NCI-H1417 (cell line): ENCODE measurements around the gene ZNF467.

Experiments used
- DNase-seq, 3 experiments: peaks; one replicate each; lab custom pipeline; 2025; lab: John Stamatoyannopoulos, UW

Gene ZNF467

GRCh38 chr7:149770728-149771636 lies 2.4 kb downstream of the ZNF467 start:
- DNase-seq: peak in 1 of 3 experiments; percentile 54

DNA sequence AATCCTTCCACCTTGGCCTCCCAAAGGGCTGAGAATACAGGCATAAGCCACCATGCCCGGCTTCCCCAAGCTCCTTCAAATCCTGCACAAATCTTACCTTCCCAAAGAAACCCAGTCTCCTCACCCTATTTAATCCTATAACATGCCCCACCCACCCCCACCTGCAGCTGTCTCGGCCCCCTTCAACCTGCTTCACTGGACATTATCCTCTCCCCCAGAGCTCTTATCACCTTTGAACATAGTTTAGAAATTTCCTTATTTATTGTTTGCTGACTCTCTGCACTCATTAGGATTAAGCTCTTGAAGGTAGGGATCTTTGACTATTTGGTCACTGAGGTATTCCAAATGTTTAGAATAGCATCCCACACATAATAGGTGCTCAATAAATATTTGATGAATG lies 3.5 kb downstream of the ZNF467 start:
- no peak for DNase-seq

DNA sequence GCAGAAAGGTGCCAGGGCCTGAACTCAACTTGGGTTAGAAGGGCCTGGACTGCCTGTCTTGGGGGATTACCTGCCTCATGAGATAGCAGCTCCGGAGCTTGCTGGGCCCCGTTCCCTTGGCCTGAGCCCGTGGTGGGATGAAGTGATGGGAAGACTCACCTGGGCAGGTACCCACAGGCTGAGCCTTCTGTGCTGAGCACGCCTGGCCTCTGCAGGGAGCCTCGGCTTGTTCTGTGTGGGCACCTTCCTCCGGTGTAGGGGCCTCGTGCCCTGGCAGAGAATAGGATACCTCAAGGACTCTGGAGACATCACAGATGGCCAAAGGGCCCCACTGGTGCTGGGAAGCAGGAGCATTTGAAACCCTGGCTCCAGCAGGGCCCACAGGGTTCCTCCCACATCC lies 4.5 kb downstream of the ZNF467 start:
- no peak for DNase-seq

DNA sequence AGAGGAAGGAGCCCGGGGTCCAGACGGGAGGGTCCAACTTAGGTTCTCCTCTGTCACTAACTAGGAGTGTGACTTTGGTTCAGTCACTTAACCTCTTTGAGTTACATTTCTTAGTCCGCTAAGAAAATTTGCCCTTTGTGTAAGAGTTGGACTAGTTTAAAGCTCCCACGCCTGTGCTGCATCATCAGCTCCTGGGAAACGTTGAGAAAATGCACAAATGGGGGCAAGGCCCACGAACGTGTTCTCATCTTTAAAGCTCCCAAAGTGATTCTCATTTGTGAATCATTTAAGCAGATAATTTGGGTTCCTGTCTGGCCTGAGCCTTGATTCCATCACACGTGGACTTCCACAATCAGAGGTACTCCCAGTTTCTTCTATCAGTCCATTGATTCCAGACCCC lies 6.3 kb downstream of the ZNF467 start:
- DNase-seq: no peak

GRCh38 chr7:149766135-149766675 lies 7.2 kb downstream of the ZNF467 start:
- DNase-seq: no peak

GRCh38 chr7:149765399-149766121 lies 7.8 kb downstream of the ZNF467 start:
- no peak for DNase-seq

GRCh38 chr7:149764481-149765398 lies 8.6 kb downstream of the ZNF467 start:
- no peak for DNase-seq

GRCh38 chr7:149763563-149764240 lies 9.7 kb downstream of the ZNF467 start:
- DNase-seq: no peak

GRCh38 chr7:149762610-149763009 lies 10.8 kb downstream of the ZNF467 start:
- DNase-seq: no peak

DNA sequence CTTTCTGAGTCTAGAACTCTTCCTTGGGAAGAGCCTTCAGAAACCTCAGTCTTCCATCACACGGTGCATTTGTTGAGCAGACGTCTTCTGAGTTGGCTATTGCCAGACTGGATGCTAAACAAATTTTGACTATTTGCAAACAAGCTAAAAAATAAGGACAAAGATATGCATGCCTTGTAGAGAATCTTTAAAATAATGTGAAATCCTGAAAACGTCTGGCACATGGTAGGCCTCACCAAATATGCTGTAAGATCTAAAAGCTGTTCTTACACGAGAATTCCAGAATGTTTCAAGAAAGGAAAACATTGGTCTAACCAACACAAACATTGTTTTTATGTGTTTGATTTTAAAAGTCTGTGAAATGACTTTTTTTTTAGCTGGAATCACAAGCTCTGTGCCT lies 11.3 kb downstream of the ZNF467 start:
- no peak for DNase-seq

DNA sequence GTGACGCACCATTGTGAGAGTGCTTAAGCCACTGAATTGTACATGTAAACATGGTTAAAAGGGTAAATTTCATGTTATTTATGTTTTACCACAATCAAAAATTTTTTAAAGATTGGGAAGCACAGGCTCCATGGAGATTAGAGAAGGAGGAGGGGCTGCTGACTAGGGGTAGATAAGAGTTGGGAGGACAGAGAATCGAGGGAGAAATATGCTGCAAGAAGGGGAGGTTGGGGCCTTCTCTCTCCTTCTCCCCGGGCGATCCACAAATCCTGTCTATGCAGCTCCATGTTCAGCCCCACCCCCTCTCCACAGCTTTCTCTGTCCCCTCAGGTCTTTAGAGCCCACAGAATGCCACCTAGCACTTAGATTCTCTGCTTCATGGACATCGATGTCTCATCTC lies 12.1 kb downstream of the ZNF467 start:
- no peak for DNase-seq

DNA sequence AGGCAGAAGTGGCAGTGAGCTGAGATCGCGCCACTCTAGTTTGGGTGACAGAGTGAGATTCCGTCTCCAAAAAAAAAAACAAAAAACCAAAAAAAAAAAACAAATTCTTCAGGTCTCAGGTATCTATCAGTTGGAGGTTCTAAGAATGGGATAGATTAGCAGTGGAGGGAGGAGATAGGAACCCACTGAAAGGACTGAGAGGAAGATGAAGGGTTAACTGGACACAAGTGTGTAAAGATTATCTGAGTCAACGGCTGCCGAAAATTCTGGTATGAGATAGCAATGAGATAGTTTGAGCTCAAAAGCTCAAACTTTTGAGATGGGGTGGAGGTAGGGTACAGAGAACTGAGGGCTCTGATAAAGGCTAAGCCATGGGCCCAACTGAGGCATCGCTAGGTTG lies 12.8 kb downstream of the ZNF467 start:
- DNase-seq: no peak

DNA sequence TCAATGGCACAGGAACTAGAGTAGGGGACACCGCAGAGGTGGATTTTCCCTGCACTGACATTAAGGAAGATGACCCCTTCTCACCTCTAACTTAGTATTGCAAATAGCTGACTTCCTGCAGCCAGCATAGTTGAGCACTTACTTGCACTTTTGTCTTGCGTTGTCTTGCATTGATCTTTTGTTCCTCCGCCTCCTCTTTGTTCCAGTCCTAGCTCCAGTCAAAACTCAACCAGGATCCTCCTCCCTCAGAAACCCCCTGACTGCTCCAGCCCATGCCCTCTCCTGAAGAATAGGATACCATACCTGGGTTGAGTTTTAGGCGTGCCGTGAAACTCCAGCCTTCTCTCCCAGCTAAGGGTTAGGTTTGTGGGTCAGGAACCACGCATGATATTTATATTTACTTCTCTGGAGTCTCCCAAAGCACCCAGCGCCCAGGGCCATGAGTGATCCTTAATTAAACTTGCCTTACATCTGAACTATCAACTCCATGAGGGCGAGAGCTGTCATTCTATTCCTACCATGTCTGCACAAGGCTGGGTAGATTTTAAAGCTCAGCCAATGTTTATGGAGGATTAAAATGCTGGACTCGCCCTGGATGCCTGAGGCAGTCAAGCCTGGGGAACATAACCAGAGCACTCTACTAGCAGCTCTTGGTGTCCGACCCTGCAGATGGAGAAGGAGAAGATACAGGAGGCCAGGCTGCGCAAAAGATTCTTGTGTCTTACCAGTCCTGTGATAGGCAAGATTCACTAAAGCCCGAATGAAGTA lies 14.1 kb downstream of the ZNF467 start:
- no peak for DNase-seq

DNA sequence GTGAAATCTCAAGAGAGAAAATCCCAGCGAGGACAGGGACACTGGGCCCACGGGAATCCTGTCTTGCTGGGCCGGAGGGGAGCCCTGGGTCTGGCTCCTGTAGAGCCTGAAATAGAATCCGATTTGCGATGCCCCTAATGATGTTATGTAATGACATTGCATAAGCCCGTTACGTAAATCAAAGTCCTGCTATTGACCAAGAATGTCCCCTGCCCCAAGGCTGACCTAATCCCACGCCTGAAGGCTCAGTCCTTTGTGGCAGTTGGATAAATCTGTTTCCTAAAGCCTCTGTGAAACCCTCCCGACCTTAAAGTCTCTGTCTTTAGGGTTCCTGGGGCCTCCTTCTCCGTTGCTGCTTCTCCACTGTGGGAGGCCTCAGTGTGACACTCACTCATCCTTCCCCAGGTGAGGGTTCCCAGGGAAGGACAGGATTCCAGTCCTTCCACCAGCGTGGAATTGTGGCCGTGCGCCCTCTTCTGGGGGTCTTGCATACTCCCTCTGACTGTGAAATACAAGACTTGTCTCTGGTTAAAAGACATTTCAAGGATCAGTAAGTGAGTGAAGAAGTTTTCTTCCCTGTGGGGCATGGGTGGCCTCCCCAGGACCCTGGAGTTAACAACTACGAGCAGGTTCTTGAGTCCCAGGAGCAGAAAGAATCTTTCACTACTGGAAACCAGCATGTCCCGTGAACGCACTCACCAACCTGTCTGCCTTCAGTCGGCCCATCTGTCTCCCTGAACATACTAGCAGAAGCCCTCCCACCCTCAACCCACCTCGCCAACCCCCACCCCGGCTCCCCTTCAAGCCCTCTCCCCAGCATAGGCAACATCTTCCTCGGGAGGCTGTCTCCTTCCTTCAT lies 19.8 kb downstream of the ZNF467 start:
- DNase-seq: peak in 1 of 3 experiments; percentile 32

- no peak for DNase-seq
These were observed 20.7 kb downstream of the ZNF467 start for GRCh38 chr7:149752646-149753045.

- peak in 1 of 3 experiments; percentile 7 for DNase-seq
These were observed 22.2 kb downstream of the ZNF467 start for GRCh38 chr7:149751043-149751775.

- no peak for DNase-seq
These were observed 23.1 kb downstream of the ZNF467 start for GRCh38 chr7:149750122-149750845.
